SU-DHL-6 (cell line): ENCODE data around the gene SLC22A14.

ENCODE experiments used
- H2AFZ ChIP-seq: fragments of 200-600 bp; sonication (generic); 2 replicates; pipeline ENCODE4 v1.6.1; 2014; ENCODE audit warnings: low read depth, mild to moderate bottlenecking, moderate library complexity, mixed read lengths, antibody characterized with exemption, low read length; ENCODE audit not compliant: severe bottlenecking
- H3F3A ChIP-seq: fragments of 200-600 bp; shearing (Covaris generic); 2 replicates; pipeline ENCODE4 v1.6.0; 2016; ENCODE audit warnings: antibody characterized with exemption, mild to moderate bottlenecking; ENCODE audit not compliant: insufficient read depth
- H3K27ac ChIP-seq: fragments of 200-600 bp; sonication (generic); 2 replicates; pipeline ENCODE4 v1.5.1; 2016; ENCODE audit warnings: low read depth, mild to moderate bottlenecking, low read length, moderate library complexity, mixed read lengths
- H3K27me3 ChIP-seq: fragments of 200-600 bp; sonication (generic), shearing (Covaris generic); 2 replicates; pipeline ENCODE4 v1.6.0; 2014; ENCODE audit warnings: mild to moderate bottlenecking, low read length
- H3K36me3 ChIP-seq: fragments of 200-600 bp; sonication (generic); 2 replicates; pipeline ENCODE4 v1.6.1; 2014; ENCODE audit warnings: mild to moderate bottlenecking, low read length, mixed read lengths
- H3K4me2 ChIP-seq: fragments of 300-600, 200-600 bp; shearing (Covaris generic), sonication (generic); 2 replicates; pipeline ENCODE4 v1.6.0; 2014; ENCODE audit warnings: low read length, low read depth, mild to moderate bottlenecking; ENCODE audit not compliant: poor library complexity, severe bottlenecking
- H3K4me3 ChIP-seq: fragments of 200-600 bp; sonication (generic); 2 replicates; pipeline ENCODE4 v1.5.1; 2014; ENCODE audit warnings: antibody characterized with exemption, low read length, mild to moderate bottlenecking, mixed read lengths; ENCODE audit not compliant: insufficient read depth, poor library complexity, severe bottlenecking
- H3K79me2 ChIP-seq: fragments of 200-600 bp; sonication (generic); 2 replicates; pipeline ENCODE4 v1.6.1; 2014; ENCODE audit warnings: mild to moderate bottlenecking, low read length, moderate library complexity; ENCODE audit not compliant: insufficient read depth
- H3K9ac ChIP-seq: fragments of 200-600 bp; sonication (generic); 2 replicates; pipeline ENCODE4 v1.7.0; 2014; ENCODE audit warnings: mild to moderate bottlenecking, low read length
- H3K9me2 ChIP-seq: fragments of 200-600 bp; sonication (generic); replicated peaks from 2 replicates; pipeline ENCODE4 v1.6.1; 2014; ENCODE audit warnings: low read length; ENCODE audit not compliant: insufficient read depth
- H3K9me3 ChIP-seq: fragments of 200-600 bp; sonication (generic); 2 replicates; pipeline ENCODE4 v1.6.1; 2014; ENCODE audit warnings: low read length, mixed read lengths; ENCODE audit not compliant: insufficient read depth
- H4K20me1 ChIP-seq: fragments of 200-600 bp; sonication (generic); 2 replicates; pipeline ENCODE4 v1.6.1; 2014; ENCODE audit warnings: low read depth, mild to moderate bottlenecking, antibody characterized with exemption, low read length, moderate library complexity, mixed read lengths
- CTCF ChIP-seq: fragments of 200-600 bp; sonication (generic); IDR thresholded peaks from one replicate; pipeline ENCODE4 v1.5.1; 2017; ENCODE audit warnings: antibody characterized with exemption, mild to moderate bottlenecking, low read length, moderate library complexity; ENCODE audit not compliant: insufficient read depth, poor library complexity, severe bottlenecking
- EZH2phosphoT487 ChIP-seq: fragments of 200-600 bp; sonication (generic), shearing (Covaris generic); conservative IDR thresholded peaks from 2 replicates; pipeline ENCODE4 v1.6.1; 2018; ENCODE audit warnings: mild to moderate bottlenecking, antibody characterized with exemption, low read length, moderate library complexity, mixed read lengths

The SLC22A14 gene

GRCh38 chr3:38335263-38335662 lies 53.2 kb downstream of the SLC22A14 start:
- Histone ChIP-seq H2AFZ (no peak overlapping the region), H3K4me3 (no peak overlapping the region), H3F3A (no peaks in the 10 kb centered on the region), H3K79me2 (no peaks in the 10 kb centered on the region), H3K9me3 (no peaks in the 10 kb centered on the region), H3K9me2 (no peaks in the 10 kb centered on the region), H3K36me3 (no peaks in the 10 kb centered on the region), H3K27me3 (0 out of 2 replicates have a peak, but pooled peaks cover 3% of the 10 kb centered on the region), H3K9ac (no peak overlapping the region), H4K20me1 (no peaks in the 10 kb centered on the region), H3K4me2 (no peak overlapping the region), H3K27ac (no peak overlapping the region)
- TF ChIP-seq EZH2phosphoT487 (no peak), CTCF (no peak)

- Histone ChIP-seq H4K20me1 (no peaks in the 10 kb centered on the region), H3K36me3 (no peaks in the 10 kb centered on the region), H3K4me2 (no peak overlapping the region), H3F3A (no peaks in the 10 kb centered on the region), H3K9ac (no peak overlapping the region), H3K9me2 (no peaks in the 10 kb centered on the region), H3K27ac (no peak overlapping the region), H3K27me3 (0 out of 2 replicates have a peak, but pooled peaks cover 3% of the 10 kb centered on the region), H3K79me2 (no peaks in the 10 kb centered on the region), H2AFZ (no peak overlapping the region), H3K4me3 (no peak overlapping the region), H3K9me3 (no peaks in the 10 kb centered on the region)
- TF ChIP-seq EZH2phosphoT487 (no peak), CTCF (no peak)
Observed at GRCh38 chr3:38337703-38338102, 55.6 kb downstream of the SLC22A14 start.

- Histone ChIP-seq H3K27me3 (0 out of 2 replicates have a peak, but pooled peaks cover 3% of the 10 kb centered on the region), H3K9ac (no peak overlapping the region), H3K9me3 (no peaks in the 10 kb centered on the region), H3K79me2 (no peaks in the 10 kb centered on the region), H4K20me1 (no peaks in the 10 kb centered on the region), H3K9me2 (no peaks in the 10 kb centered on the region), H3K4me2 (no peak overlapping the region), H3K4me3 (no peak overlapping the region), H3F3A (0 out of 2 replicates have a peak, but pooled peaks cover 3% of the 10 kb centered on the region), H2AFZ (no peak overlapping the region), H3K36me3 (no peaks in the 10 kb centered on the region), H3K27ac (no peak overlapping the region)
- TF ChIP-seq CTCF (no peak), EZH2phosphoT487 (no peak)
Observed at GRCh38 chr3:38343797-38344594, 61.9 kb downstream of the SLC22A14 start.
